ENCODE results near the gene GSX2.

GSX2 gene

DNA sequence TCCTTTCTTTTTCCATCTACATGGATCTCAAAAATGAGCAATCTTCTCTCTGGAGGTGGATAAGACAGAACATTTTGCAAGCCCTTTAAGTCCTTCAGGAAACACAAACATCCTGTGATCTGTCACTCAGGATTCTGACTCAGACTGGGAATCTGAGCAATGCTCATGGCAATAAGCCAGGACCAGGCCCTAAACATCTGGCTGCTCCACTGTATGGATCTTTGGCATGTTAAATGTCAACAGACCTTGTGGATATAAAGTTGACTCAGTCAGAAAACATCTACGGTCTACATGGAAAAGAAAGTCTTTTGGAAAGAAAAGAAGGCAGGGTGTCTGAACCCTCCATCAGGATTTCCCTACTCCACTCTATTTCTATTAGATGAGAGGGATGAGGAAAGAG lies 17.8 kb upstream of the GSX2 start:
- no peak for DNase-seq

DNA sequence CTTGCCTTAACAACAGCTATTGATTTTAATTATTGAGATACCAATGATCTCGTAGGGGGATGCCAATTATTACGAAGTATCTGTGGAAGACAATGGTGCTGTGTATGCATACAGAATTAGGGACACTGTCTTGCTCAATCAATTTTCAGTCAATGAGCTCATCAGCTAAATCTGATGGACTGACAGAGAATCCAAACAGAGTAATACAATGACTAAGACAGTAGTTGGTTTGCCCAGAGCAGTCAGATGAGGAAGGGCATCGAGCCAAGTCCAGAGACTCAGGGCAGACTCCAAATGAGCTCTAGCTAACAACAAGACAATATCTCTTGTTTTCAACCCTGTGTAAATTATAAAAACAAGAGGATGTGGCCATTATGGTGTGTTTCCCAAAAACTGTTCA lies 14.7 kb upstream of the GSX2 start:
- DNase-seq: no peak

DNA sequence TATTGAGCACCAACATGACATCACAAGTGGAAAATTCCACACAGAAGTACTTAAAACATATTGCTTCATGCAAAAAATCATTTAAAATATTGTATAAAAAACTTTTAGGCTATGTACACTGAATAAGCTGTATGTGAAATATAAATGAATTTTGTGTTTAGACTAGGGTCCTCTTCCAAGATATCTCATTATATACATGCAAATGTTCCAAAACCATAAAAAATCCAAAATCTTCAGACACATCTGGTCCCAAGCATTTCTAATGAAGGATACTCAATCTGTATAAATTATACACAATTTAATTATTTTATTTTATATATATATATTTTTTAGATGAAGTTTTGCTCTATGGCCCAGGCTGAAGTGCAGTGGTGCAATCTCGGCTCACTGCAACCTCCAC lies 10.1 kb upstream of the GSX2 start:
- no peak for DNase-seq

DNA sequence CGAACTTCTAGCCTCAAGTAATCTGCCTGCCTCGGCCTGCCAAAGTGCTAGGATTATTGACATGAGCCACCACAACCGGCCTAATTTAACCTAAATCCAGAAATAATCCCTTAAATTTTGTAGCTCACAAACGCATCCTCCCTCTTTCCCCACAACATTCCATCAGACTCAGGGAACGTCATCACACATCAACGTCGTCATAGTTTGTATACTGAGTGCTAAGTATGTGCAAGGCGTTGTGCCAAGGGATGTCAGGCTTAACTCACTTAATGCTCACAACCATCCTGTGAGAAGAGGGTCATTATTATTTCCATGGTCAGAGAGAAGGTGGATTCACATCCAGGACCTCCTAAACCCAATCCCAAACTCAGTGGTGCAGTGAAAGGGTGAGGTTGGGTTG lies 9.6 kb upstream of the GSX2 start:
- DNase-seq: no peak

DNA sequence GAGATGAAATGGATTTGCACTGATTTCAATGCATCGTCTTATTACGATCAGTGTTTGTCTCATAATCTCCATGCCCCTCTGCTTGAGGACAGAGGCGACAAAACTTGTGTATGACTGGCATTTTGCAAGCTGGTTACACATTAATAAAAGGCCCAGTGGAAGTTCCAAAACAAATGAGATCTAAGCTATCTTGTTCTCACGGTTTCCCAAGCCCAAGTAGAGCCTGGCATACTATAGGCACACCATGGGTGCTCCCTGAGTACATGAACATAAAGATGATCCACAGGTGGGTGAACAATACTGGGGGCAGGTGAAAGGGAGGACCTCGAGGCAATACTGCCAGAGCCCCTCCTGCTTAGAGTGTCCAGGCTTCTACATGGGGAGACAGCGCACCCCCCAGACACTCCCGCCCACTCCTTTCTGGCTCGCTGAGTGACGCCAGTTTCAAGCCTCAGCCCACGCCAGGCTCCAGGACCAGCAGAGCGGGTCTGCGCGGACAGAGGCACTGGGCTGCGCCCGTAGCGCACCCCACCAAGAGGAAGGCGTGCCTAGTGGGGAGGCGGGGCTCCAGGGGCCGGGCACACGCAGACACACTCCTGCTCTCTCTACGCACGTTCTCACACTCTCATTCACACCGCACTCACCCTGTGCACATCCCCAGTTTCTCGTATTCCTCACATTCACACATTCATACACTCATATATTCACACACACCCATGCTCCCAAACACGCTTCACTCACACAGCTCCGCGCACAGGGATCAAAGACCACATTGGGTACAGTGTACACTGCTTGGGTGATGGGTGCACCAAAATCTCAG lies 8.9 kb upstream of the GSX2 start:
- DNase-seq: no peak

DNA sequence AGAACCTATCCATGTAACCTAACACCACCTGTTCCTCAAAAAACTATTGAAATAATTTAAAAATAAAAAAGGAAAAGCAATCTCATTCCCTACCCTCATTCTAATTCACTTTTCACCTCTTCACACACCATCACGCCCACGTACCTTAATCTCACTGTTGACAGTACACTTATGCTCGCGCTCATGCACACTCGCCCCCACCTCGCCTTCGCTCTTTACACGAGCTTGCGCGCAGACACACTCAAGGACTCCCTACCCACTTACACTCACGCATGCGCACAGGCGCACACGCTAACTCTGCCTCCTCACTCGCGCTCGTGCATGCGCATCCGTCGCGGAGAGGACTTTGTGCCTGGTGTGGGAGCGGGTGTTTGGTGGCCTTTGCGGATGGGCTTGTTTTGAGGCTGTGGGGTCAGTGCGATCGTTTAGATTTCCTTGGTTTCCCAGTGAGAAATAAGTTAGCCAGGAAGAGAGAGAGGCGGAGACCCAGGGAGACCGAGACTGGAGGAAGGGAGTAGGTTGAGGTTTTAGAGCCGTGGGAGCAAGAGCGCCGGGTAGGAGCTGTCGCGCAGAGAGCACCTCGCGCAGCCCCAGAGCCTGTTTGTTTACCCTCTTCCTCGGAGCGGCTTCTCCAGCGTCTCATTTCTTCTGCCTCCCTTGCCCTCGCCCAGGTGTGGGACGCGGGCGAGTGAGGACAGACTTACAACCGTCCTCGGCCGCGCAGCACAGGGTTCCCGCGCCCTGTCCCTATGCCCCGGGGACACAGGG lies 8.1 kb upstream of the GSX2 start:
- DNase-seq: peak; percentile 71

DNA sequence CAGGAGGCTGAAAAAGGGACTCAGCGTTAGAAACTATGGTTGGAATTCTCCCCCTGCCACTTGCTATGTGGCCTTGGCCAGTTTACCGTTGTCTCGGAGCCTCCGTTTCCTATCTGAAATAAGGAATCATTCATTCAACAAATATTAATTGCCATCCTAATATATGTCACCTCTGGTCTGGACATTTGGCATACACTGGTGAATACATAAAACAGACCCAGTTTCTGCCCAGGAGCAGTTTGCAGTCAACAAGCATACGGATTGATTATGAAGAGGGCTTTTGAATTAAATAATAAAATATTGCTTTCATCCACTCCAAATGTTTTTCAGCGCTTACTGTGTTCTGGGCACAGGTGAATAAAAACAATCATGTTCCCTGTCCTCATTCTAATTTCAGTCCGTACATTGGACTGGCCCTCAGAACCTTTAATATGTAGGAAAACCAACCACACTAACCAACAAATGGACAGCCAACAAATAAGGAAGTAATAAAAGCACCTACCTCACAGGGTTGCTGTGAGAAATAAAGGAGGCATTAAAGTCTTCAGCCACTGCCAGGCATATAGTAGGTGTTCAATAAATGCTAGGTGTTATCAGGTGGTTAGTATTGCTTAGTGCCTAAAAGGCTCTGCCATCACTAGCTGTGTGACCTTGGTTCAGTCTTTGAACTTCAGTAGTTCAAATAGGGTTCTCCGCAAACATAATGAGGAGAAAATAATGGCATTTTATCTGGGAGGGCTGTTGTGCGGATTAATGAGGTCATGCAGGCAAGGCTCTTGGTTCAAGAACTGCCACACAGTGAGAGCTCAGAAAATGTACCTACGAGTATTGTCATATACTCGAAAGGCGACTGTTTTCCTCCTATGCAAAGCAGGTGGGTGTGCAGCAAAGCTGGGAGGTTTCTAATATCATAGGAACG lies 7.3 kb upstream of the GSX2 start:
- DNase-seq: no peak

DNA sequence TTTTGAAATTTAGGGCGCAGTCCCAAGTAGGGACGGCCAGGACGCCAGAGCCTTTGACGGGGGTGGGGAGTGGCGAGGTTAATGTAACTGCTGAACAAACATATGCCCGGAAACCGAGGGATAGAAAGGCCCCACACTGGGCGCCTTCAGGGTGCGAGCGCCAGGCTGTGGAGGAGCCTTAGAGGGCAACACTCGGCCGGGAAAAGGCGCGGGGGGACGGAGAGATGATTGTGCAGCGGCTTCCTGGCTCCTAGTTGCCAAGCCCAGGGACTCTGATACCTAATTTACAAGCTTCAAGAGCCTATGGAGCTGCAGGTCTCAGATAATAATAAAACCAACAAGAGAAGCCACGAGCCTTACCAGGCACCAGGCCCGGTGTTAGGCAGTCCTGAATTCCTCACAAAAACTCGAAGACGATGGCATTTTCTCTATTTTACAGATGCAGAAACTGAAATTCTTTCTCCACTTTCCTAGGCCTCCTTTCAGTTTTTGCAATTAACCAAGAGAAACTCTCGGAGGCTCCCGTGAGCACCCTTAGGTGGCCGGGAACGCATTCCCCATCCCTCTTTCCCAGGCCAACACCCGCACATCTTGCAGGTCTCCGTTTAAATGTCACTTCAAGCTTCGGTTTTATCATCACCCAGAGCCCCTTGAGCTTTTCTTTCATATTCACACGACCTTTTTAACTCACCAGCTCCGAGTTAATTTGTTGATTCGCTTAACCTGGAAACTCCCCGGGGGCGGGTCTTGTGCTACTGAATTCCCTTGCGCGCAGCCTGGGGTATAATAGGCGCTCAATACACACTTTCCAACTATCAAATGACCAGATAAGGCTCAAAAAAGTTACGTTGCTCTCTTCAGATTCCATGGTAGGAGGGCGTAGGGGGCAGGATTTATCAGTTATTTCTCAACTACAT lies 6.4 kb upstream of the GSX2 start:
- no peak for DNase-seq

DNA sequence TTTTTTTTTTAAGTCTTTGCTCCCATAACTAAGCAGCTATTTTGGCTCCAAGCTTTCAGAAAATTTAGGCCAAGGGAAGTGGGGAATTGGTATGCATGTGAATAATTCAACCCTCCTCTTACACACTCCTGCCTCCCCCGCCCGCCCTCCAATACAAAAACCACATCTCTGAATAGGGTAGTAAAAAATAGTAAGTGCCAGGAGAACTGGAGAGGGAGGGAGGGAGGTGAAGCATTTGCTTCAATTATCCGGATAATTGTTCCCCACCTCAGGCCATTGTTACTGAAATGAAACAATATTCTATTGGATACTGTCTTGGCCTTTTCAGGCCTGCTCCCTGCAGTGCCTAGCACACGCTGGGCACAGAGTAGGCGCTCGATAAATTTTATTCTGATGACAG lies 5.5 kb upstream of the GSX2 start:
- no peak for DNase-seq

DNA sequence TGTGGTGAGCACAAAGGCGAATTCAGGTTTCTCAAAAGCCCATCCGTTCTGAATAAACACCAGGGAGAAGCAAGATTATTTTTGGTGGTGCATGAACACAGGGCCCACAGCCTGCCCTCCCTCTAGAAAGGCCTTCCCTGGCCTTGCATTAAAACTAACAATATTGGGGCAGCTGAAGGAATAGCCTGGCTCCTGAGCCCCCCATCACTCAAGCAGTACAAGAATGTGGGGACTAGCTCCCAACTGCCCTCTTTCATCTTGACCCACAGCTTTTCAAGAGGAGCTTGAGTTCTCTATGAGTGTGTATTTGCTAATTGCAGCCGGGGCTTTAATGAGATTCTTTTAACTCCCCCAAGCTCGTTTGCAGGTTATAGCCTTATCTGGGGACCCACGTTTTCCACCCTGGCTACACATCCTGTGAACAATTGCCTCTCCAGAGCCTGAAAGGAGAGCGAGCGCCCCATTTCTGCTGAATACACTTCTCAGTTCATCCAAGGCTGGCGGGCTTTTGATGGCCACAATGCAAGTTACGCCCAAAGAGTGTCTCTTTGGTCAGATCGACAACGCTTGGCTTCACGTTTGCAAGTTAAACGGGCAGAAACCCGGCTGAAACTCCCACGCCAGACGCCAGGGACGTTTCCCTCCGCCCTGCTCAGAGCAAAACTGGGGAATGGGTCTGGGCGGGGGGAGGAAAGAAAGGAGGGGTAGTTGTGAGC lies 4.7 kb upstream of the GSX2 start:
- DNase-seq: no peak

DNA sequence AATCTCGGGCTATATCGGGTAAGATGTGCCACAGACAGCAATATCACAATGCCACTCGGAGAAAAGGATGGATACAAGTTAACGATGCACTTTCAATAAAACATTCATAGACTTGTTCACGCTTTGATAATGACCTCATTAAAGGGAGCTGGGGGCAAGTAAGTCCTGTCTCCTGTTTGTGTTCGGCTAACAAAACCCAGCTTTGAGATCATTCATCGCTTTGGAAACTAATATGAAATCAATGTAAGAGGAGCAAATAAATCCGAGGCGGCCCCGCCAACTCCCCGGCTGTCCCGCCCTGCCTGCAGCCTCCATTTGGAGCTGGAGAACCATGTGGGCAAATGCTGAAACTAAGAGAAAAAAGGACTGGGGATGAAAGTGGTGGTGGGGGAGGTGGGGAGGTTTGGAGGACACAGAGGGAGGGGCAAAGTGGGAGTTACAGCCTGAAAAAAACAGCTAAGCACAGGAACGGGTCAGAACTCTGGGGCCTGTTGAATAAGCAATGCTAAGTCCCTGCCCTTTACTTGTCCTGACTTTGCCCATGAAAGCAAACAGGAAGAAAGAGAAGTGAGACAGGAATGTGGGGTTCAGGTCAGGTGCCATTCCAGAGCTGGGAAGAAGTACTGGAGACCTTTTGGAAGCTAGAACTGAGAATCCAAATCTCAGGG lies 3.5 kb upstream of the GSX2 start:
- no peak for DNase-seq

DNA sequence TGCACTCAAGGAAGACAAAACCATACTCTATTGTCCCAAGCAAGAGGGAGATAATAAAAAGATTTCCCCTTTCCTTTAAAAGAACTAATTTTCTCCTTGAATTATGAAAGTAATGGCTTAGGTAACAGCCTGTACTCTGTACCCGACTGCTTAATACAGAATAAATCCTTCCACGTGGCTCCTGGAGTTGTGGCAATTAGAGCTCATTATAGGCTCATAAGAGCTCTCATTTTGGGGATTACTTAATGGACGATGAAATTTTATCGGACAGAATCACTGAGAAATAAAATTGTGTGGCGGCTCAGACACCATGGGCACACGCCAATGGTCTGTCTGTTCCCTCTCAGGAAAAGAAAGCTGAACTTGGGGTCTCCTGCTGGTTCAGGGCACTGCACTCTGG lies 2.8 kb upstream of the GSX2 start:
- DNase-seq: no peak

DNA sequence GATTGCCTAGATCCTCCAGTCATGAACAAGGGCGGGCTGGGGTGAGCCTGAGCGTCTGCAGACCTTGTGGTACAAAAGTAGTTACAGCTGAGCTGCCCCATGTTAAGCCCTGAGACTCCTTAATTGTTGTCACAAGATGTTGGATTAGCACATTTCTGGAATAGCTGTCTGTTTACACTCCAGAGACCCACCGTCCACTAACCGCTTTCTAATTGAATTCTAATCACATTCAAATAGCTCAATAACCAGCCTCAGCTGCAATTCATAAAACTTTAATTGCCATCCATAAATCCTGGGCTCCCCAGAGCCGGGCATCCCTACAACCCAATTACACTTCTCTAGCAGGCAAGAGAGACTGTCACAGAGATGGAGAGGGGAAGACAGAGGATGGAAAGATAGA lies 1.6 kb upstream of the GSX2 start:
- no peak for DNase-seq

DNA sequence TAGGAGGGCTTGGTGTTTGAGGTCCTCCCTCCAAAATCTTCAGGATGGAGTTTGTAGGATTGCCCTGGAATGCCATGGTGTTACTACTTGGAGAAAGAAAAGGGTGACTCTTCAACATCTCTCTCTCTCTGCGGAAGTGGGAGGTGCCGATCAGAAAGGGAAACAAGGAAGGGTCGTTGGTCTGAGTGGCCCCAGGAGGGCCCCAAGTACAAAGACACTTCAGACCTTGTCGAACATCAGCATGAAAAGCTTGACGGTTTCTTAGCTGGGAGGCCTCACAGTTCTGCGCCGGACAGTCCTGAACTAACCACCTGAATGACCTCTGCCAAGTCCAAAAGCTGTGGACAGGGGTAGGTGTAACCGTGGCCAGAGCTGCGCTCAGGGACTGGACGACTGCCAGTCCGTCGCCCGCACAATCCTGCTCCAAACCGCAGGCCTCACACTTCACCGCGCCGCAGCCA lies 646 bp upstream of the GSX2 start:
- DNase-seq: no peak

DNA sequence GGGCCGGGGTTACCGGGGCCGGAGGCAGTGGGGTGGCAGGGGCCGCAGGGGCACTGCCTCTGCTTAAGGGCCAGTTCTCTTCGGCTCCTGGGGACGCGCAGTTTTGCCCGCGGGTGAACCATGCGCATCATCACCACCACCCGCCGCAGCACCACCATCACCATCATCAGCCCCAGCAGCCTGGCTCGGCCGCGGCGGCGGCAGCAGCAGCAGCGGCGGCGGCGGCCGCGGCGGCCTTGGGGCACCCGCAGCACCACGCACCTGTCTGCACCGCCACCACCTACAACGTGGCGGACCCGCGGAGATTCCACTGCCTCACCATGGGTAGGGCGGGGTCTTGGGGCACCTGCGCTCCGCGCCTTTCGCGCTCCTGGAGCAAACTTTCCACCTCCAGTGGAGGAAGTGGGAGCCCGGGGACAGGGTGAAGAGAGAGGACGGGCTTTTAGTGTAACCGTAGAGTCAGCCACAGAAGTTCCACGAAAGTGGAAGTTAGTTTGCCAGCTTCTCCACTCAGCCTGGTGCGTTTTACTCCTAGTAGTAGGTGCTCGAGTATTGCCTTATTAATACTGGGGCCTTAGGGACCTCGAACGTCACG lies 729 bp downstream of the GSX2 start:
- DNase-seq: no peak

DNA sequence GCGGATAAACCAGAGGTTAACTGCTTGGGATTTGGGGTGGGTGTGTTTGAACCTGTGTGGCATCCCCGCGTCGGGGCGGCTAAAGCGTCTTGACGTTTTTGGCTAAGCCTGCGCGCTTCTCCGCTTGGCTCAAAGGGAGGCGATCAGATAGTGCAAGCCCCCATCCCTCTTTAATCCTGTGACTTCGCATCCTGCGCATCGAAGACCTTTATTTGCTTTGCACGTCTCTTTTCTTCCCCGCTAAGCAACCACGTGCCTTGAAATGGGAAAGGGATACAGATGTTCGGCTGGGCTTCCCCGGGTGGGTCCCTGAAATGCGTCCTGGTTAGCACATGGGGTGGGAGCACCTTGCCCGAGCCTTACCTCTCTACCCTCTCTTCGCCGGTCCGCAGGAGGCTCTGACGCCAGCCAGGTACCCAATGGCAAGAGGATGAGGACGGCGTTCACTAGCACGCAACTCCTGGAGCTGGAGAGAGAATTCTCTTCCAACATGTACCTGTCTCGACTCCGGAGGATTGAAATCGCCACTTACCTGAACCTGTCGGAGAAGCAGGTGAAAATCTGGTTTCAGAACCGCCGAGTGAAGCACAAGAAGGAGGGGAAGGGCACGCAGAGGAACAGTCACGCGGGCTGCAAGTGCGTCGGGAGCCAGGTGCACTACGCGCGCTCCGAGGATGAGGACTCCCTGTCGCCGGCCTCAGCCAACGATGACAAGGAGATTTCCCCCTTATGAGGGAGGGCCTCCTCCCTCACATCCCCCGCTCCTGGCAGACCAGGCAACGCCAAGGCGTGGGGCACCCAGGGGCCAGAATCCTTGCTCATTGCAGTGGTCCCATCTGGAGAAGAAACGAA lies 1.5 kb downstream of the GSX2 start:
- no peak for DNase-seq

DNA sequence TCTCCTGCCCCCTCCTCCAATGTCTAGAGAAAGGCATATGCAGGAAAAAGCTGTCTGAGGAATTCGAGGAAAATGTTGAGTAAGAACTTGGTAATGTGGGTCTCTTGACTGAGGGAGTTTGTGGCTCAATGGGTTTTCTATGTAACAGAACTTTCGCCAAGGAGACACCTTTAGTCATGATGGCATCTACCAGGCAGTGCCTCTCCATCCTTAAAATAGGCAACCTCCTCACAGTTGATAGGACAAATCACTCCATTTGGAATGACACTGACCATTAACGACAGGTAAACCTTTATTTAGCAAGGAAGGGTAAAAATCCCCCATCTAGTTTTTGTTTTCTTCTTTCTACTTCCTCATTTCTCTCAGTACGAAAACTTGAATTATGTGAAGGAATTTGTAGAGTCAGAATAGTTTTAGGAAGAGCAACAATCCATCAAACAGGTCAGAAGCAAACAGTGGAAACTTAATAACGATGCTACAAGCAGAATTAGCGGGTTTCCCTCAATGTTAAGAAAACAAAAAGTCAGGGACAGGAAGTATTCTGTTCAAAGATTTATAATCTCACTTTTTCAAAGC lies 2.7 kb downstream of the GSX2 start:
- no peak for DNase-seq

DNA sequence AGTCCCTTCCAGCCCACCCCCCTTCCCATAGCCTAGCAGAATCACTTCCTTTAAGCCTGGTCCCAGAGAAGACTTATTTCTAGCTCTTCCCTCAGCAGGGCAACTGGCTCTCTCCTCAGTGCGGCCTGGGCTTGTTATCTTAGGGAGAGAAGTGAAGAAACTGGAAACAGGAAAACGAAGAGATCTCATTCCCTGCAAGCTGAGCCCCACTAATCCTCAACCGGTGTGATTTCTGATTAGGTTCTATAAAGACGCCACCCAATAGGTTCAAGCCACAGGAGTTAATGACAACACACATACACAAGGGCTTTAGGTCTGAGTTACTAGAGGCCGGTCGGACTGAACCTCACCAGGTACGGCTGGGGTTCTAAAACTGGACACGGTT lies 3.2 kb downstream of the GSX2 start:
- no peak for DNase-seq

DNA sequence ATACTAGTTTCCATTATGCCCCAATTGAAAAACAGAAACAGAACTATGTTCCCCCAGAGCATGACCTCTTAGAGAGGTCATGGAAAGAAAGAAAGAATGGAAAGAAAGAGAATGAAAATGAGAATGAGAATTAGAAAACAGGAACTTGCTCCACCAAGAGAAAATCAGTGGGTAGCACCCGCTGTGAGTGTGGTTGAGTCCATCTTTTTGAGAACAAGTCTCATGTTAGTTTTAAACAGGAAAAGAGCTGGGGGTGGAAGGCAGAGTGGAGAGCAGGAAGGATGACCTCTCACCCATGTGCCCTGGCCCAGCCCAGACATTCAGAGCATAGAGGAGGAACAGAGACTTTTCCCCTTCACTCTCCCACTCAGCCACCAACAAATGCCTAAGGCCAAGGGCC lies 4.9 kb downstream of the GSX2 start:
- DNase-seq: no peak

Data from stimulated activated CD4-positive, alpha-beta T cell treated with anti-CD3 and anti-CD28 coated beads, Interleukin-1b, Interleukin-23, amount 100 ng/mL, for 48 hours (primary cell).